IMR-90 (cell line): Measurements from ENCODE around the gene KLF9. TPM values are rescaled to one million over a fixed set of nuclear protein-coding genes. Genes with fewer than 3 reads are reported as not detected.

Experiments used
- ATAC-seq: fragments of 200-7000 bp; cut with Tn5 transposase; 2 replicates; pipeline ENCODE4 v1.9.1; 2020; ENCODE audit warnings: low read depth, mild to moderate bottlenecking, moderate library complexity
- BruUV-seq: library from RNA; stranded (reverse); fragments of 400-500 nt; replicated peaks from 2 replicates; lab custom pipeline; 2021; lab: Mats Ljungman, UMichigan
- CTCF ChIA-PET: fragments of 300-600 bp; formaldehyde crosslinking; extraction: SDS; loops from one replicate; lab custom pipeline; 2021; ENCODE audit warnings: antibody characterized with exemption; lab: Yijun Ruan, JAX
- POLR2A ChIA-PET: fragments of 300-600 bp; sonication (Branson Sonifier 250); formaldehyde crosslinking; loops from one replicate; lab custom pipeline; 2022; ENCODE audit warnings: antibody characterized with exemption; ENCODE audit not compliant: unreplicated experiment; lab: Charles Lee
- DNase-seq: peaks from one replicate; pipeline ENCODE4 v3.0.0; 2013
- H2AFZ ChIP-seq: replicated peaks from 2 replicates; pipeline ENCODE3; 2013; ENCODE audit warnings: low read length, mild to moderate bottlenecking; ENCODE audit not compliant: poor library complexity
- H2AK5ac ChIP-seq: 2 replicates; pipeline ENCODE4 v1.6.1; 2013; ENCODE audit warnings: low read depth, low read length, inconsistent platforms
- H2AK9ac ChIP-seq: replicated peaks from 2 replicates; pipeline ENCODE3; 2013; ENCODE audit warnings: mild to moderate bottlenecking, low read depth, low read length, moderate library complexity; ENCODE audit not compliant: poor library complexity
- H2BK120ac ChIP-seq: 2 replicates; pipeline ENCODE4 v1.6.1; 2013; ENCODE audit warnings: low read depth, low read length, inconsistent platforms
- H2BK15ac ChIP-seq: 3 replicates; pipeline ENCODE4 v1.6.1; 2013; ENCODE audit warnings: low read depth, low read length, inconsistent platforms
- H2BK20ac ChIP-seq: 2 replicates; pipeline ENCODE4 v1.6.1; 2013; ENCODE audit warnings: low read depth, mild to moderate bottlenecking, inconsistent platforms, low read length, moderate library complexity
- H2BK5ac ChIP-seq: 2 replicates; pipeline ENCODE4 v1.6.1; 2013; ENCODE audit warnings: mild to moderate bottlenecking, low read depth, low read length, inconsistent platforms; ENCODE audit not compliant: poor library complexity, severe bottlenecking
- H3K14ac ChIP-seq: replicated peaks from 2 replicates; pipeline ENCODE4 v1.6.1; 2013; ENCODE audit warnings: low read depth, low read length, inconsistent platforms
- H3K18ac ChIP-seq: 2 replicates; pipeline ENCODE4 v1.6.1; 2013; ENCODE audit warnings: low read depth, low read length, control low read depth
- H3K23ac ChIP-seq: 2 replicates; pipeline ENCODE4 v1.6.1; 2013; ENCODE audit warnings: low read depth, low read length, inconsistent platforms
- H3K27ac ChIP-seq: 2 replicates; pipeline ENCODE4 v1.5.1; 2013; ENCODE audit warnings: mild to moderate bottlenecking, control low read depth, low read length; ENCODE audit not compliant: insufficient read depth
- H3K27me3 ChIP-seq: 2 replicates; pipeline ENCODE4 v1.6.1; 2013; ENCODE audit warnings: low read length; ENCODE audit not compliant: control insufficient read depth, insufficient read depth
- H3K36me3 ChIP-seq: 2 replicates; pipeline ENCODE4 v1.6.1; 2013; ENCODE audit warnings: low read length, mixed read lengths; ENCODE audit not compliant: control insufficient read depth, insufficient read depth
- H3K4ac ChIP-seq: 2 replicates; pipeline ENCODE4 v1.6.1; 2013; ENCODE audit warnings: low read depth, low read length, inconsistent platforms
- H3K4me1 ChIP-seq: 2 replicates; pipeline ENCODE4 v1.6.1; 2013; ENCODE audit warnings: low read length, mixed read lengths; ENCODE audit not compliant: control insufficient read depth, insufficient read depth
- H3K4me2 ChIP-seq: 2 replicates; pipeline ENCODE4 v1.6.1; 2013; ENCODE audit warnings: low read depth, mild to moderate bottlenecking, control low read depth, low read length, moderate library complexity
- H3K4me3 ChIP-seq: 2 replicates; pipeline ENCODE4 v1.5.1; 2013; ENCODE audit warnings: low read depth, mild to moderate bottlenecking, control low read depth, low read length, moderate library complexity; ENCODE audit not compliant: insufficient read depth
- H3K56ac ChIP-seq: 2 replicates; pipeline ENCODE4 v1.6.1; 2013; ENCODE audit warnings: low read length, inconsistent platforms; ENCODE audit not compliant: insufficient read depth; ENCODE audit errors: extremely low read depth
- H3K79me1 ChIP-seq, 2 experiments: 2 replicates each; pipeline ENCODE4 v1.6.1; 2013; ENCODE audit warnings: low read length in 2 of 2, inconsistent platforms in 1 of 2, low read depth in 1 of 2
- H3K9ac ChIP-seq: 2 replicates; pipeline ENCODE4 v1.6.1; 2013; ENCODE audit warnings: low read depth, low read length, control low read depth
- H3K9me1 ChIP-seq: 2 replicates; pipeline ENCODE4 v1.6.1; 2013; ENCODE audit warnings: low read length, inconsistent platforms; ENCODE audit not compliant: insufficient read depth
- H3K9me3 ChIP-seq: 2 replicates; pipeline ENCODE4 v1.6.1; 2013; ENCODE audit warnings: low read length; ENCODE audit not compliant: control insufficient read depth, insufficient read depth
- H4K20me1 ChIP-seq: 2 replicates; pipeline ENCODE4 v1.6.1; 2013; ENCODE audit warnings: low read length, inconsistent platforms; ENCODE audit not compliant: insufficient read depth
- H4K5ac ChIP-seq: 2 replicates; pipeline ENCODE4 v1.6.1; 2013; ENCODE audit warnings: mild to moderate bottlenecking, low read depth, low read length, control low read depth
- H4K8ac ChIP-seq, 2 experiments: 2 replicates each; pipeline ENCODE4 v1.6.1; 2013; ENCODE audit warnings: low read depth in 2 of 2, low read length in 2 of 2, control low read depth in 1 of 2, inconsistent platforms in 1 of 2
- H4K91ac ChIP-seq: 2 replicates; pipeline ENCODE4 v1.6.1; 2013; ENCODE audit warnings: low read depth, low read length, inconsistent platforms; ENCODE audit not compliant: insufficient read depth
- BHLHE40 ChIP-seq: fragments of 150-350 bp; IDR thresholded peaks from 2 replicates; pipeline ENCODE4 v1.6.1; 2016; ENCODE audit warnings: mild to moderate bottlenecking, low read depth, low read length
- CEBPB ChIP-seq: IDR thresholded peaks from 2 replicates; pipeline ENCODE4 v1.6.1; 2012; ENCODE audit warnings: low read depth, low read length, improper control_type of control experiment
- CHD1 ChIP-seq: IDR thresholded peaks from 2 replicates; pipeline ENCODE4 v1.6.1; 2012; ENCODE audit warnings: low read depth, low read length, improper control_type of control experiment
- FOS ChIP-seq: fragments of 150-350 bp; IDR thresholded peaks from 2 replicates; pipeline ENCODE4 v1.6.1; 2016; ENCODE audit warnings: low read depth, low read length
- MAFK ChIP-seq: IDR thresholded peaks from 2 replicates; pipeline ENCODE4 v1.6.1; 2012; ENCODE audit warnings: low read depth, low read length, improper control_type of control experiment
- MAZ ChIP-seq: IDR thresholded peaks from 2 replicates; pipeline ENCODE4 v1.6.1; 2012; ENCODE audit warnings: low read depth, mild to moderate bottlenecking, low read length, improper control_type of control experiment, moderate library complexity, borderline replicate concordance
- NFE2L2 ChIP-seq: fragments of 150-350 bp; IDR thresholded peaks from 2 replicates; pipeline ENCODE4 v1.6.1; 2016; ENCODE audit warnings: low read depth, mild to moderate bottlenecking, low read length
- POLR2A ChIP-seq: IDR thresholded peaks from 2 replicates; pipeline ENCODE4 v1.6.1; 2012; ENCODE audit warnings: mild to moderate bottlenecking, low read depth, low read length
- RAD21 ChIP-seq: IDR thresholded peaks from 2 replicates; pipeline ENCODE4 v1.6.1; 2012; ENCODE audit warnings: low read length, improper control_type of control experiment
- RCOR1 ChIP-seq: IDR thresholded peaks from 2 replicates; pipeline ENCODE4 v1.6.1; 2012; ENCODE audit warnings: mild to moderate bottlenecking, low read length, improper control_type of control experiment; ENCODE audit not compliant: insufficient replicate concordance
- RFX5 ChIP-seq: IDR thresholded peaks from 2 replicates; pipeline ENCODE4 v1.8.0; 2012; ENCODE audit warnings: low read depth, mild to moderate bottlenecking, low read length, moderate library complexity
- WGBS, 2 experiments: methylation state at CpG; one replicate each; pipeline versions ENCODE4 v1.1.5 to v1.1.7; 2013; ENCODE audit warnings: missing lambda C conversion rate in 2 of 2; ENCODE audit not compliant: insufficient read length in 1 of 2; ENCODE audit errors: extremely low coverage in 2 of 2; 5-methylcytosine and 5-hydroxymethylcytosine counted together
- dilution Hi-C: fragments of 300-500 bp; cut with HindIII; formaldehyde crosslinking; loops from one replicate; pipeline ENCODE4 v1.14.3; 2018; ENCODE audit warnings: low sequenced_read_pairs; ENCODE audit not compliant: unreplicated experiment
- in situ Hi-C: fragments of 300-500 bp; cut with MboI; formaldehyde crosslinking; loops from 3 replicates; pipeline ENCODE4 v1.14.3; 2019; ENCODE audit warnings: low sequenced_read_pairs, inconsistent platforms, mixed read lengths
- intact Hi-C: fragments of 100-400 bp; cut with micrococcal nuclease; formaldehyde crosslinking; loops from 2 replicates; pipeline ENCODE4 v1.10.0; 2022
- polyA plus RNA-seq, 3 experiments: library from polyadenylated mRNA; depleted of rRNA; stranded (reverse); fragments of >200 nt; gene quantifications; 2 replicates each; pipeline ENCODE4 v1.2.3, GENCODE V29; 2012; ENCODE audit warnings: low replicate concordance in 1 of 3
- total RNA-seq: library from RNA; depleted of rRNA; stranded (reverse); fragments of >200 nt; gene quantifications from 2 replicates; pipeline ENCODE4 v1.2.3, GENCODE V29; 2012
- TF ChIP-seq, protein P1 (sequence below): conservative IDR thresholded peaks from 2 replicates; pipeline ENCODE4 v1.5.1; 2012; ENCODE audit warnings: mild to moderate bottlenecking, low read depth, low read length, improper control_type of control experiment

KLF9 gene
- total and polyA plus RNA-seq, 2 of the 4 experiments (the other 2 are of a cell fraction) = 4.1 to 7.5 TPM

DNA sequence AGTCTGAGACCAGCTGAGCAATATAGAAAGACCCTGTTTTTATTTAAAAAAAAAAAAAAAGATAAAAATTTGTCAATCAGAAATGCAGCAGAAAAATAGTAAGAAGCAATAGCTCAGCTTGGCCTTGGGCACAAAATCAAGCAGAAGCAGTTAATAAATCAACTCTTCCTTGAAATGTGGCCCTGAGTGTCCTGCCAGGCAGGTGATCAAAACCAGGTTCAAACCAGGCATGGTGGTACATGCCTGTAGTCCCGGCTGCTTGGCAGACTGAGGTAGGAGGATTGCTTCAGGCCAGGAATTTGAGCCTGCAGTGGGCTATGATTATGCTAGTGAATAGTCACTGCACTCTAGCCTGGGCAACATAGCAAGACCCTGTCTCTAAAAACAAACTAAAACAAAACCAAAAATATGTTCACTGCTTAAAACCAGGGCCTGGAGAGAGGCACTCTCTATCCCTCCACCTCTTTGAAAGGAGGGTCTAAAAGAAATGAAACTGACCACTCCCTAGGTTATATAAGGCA lies 27.9 kb upstream of the KLF9 start:
- Histone ChIP-seq H2AK5ac (no peak overlapping the region), H4K5ac (no peak overlapping the region), H3K4me2 (no peak overlapping the region), H3K4me3 (no peak overlapping the region), H3K18ac (no peak overlapping the region), H2BK5ac (no peak overlapping the region), H3K9me3 (no peaks in the 10 kb centered on the region), H2BK15ac (no peak overlapping the region), H3K27ac (no peak overlapping the region), H3K27me3 (no peaks in the 10 kb centered on the region), H2BK120ac (no peak overlapping the region), H3K4me1 (peaks cover 6% of the 10 kb centered on the region), H3K9ac (no peak overlapping the region), H3K36me3 (no peaks in the 10 kb centered on the region), H3K56ac (no peak overlapping the region), H4K8ac (no peak overlapping the region), H3K79me1 (no peaks in the 10 kb centered on the region), H2BK20ac (no peak overlapping the region), H3K23ac (no peak overlapping the region), H2AK9ac (no peak overlapping the region), H2AFZ (no peak overlapping the region), H4K20me1 (no peaks in the 10 kb centered on the region), H3K9me1 (peaks cover 6% of the 10 kb centered on the region), H3K4ac (no peak overlapping the region), H4K91ac (no peak overlapping the region), H3K14ac (no peak overlapping the region)
- ATAC-seq (no peak), DNase-seq (no peak)
- no TSS peak for BruUV-seq
- dilution Hi-C loops (no loop called here), in situ Hi-C loops (loop anchor here (25.0 kb wide), 1 partner anchor 1295 kb away; no protein-coding TSS in a partner anchor), intact Hi-C loops (no loop called here)
- ChIA-PET CTCF (no interaction called here), POLR2A (no interaction called here)
- TF ChIP-seq RAD21 = no peak
- TF ChIP-seq POLR2A = no peak
- TF ChIP-seq RFX5 = no peak
- no peak for TF ChIP-seq BHLHE40
- no peak for TF ChIP-seq NFE2L2
- no peak for TF ChIP-seq CHD1
- TF ChIP-seq FOS = no peak
- no peak for TF ChIP-seq CEBPB
- TF ChIP-seq, protein P1, sequence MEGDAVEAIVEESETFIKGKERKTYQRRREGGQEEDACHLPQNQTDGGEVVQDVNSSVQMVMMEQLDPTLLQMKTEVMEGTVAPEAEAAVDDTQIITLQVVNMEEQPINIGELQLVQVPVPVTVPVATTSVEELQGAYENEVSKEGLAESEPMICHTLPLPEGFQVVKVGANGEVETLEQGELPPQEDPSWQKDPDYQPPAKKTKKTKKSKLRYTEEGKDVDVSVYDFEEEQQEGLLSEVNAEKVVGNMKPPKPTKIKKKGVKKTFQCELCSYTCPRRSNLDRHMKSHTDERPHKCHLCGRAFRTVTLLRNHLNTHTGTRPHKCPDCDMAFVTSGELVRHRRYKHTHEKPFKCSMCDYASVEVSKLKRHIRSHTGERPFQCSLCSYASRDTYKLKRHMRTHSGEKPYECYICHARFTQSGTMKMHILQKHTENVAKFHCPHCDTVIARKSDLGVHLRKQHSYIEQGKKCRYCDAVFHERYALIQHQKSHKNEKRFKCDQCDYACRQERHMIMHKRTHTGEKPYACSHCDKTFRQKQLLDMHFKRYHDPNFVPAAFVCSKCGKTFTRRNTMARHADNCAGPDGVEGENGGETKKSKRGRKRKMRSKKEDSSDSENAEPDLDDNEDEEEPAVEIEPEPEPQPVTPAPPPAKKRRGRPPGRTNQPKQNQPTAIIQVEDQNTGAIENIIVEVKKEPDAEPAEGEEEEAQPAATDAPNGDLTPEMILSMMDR = no peak
- TF ChIP-seq MAFK = no peak
- TF ChIP-seq MAZ = no peak
- no peak for TF ChIP-seq RCOR1
- no CpG with 5 or more reads among the region's 1 CpG for WGBS, 2 experiments
